Measurements from ENCODE around the gene PHGDH.

GRCh38 chr1:119687434-119688079, 24.2 kb upstream of the PHGDH start:
- TF ChIP-seq CTCF (IDR thresholded peaks at IDR 0.05; ENCODE audit: low read length) (no peak), EZH2 (IDR thresholded peaks at IDR 0.05; ENCODE audit: borderline replicate concordance, low read length) (no peak)

Data from OCI-LY1 (cell line).